IMR-90 (cell line): ENCODE results near the gene PCSK5. TPM values are rescaled to one million over a fixed set of nuclear protein-coding genes. Genes with fewer than 3 reads are reported as not detected.

ENCODE experiments used
- ATAC-seq: fragments of 200-7000 bp; cut with Tn5 transposase; 2 replicates; pipeline ENCODE4 v1.9.1; 2020; ENCODE audit warnings: low read depth, mild to moderate bottlenecking, moderate library complexity
- BruUV-seq: library from RNA; stranded (reverse); fragments of 400-500 nt; replicated peaks from 2 replicates; lab custom pipeline; 2021; lab: Mats Ljungman, UMichigan
- CTCF ChIA-PET: fragments of 300-600 bp; formaldehyde crosslinking; extraction: SDS; loops from one replicate; lab custom pipeline; 2021; ENCODE audit warnings: antibody characterized with exemption; lab: Yijun Ruan, JAX
- POLR2A ChIA-PET: fragments of 300-600 bp; sonication (Branson Sonifier 250); formaldehyde crosslinking; loops from one replicate; lab custom pipeline; 2022; ENCODE audit warnings: antibody characterized with exemption; ENCODE audit not compliant: unreplicated experiment; lab: Charles Lee
- DNase-seq: peaks from one replicate; pipeline ENCODE4 v3.0.0; 2013
- H2AFZ ChIP-seq: replicated peaks from 2 replicates; pipeline ENCODE3; 2013; ENCODE audit warnings: low read length, mild to moderate bottlenecking; ENCODE audit not compliant: poor library complexity
- H2AK5ac ChIP-seq: 2 replicates; pipeline ENCODE4 v1.6.1; 2013; ENCODE audit warnings: low read depth, low read length, inconsistent platforms
- H2AK9ac ChIP-seq: replicated peaks from 2 replicates; pipeline ENCODE3; 2013; ENCODE audit warnings: mild to moderate bottlenecking, low read depth, low read length, moderate library complexity; ENCODE audit not compliant: poor library complexity
- H2BK120ac ChIP-seq: 2 replicates; pipeline ENCODE4 v1.6.1; 2013; ENCODE audit warnings: low read depth, low read length, inconsistent platforms
- H2BK15ac ChIP-seq: 3 replicates; pipeline ENCODE4 v1.6.1; 2013; ENCODE audit warnings: low read depth, low read length, inconsistent platforms
- H2BK20ac ChIP-seq: 2 replicates; pipeline ENCODE4 v1.6.1; 2013; ENCODE audit warnings: low read depth, mild to moderate bottlenecking, inconsistent platforms, low read length, moderate library complexity
- H2BK5ac ChIP-seq: 2 replicates; pipeline ENCODE4 v1.6.1; 2013; ENCODE audit warnings: mild to moderate bottlenecking, low read depth, low read length, inconsistent platforms; ENCODE audit not compliant: poor library complexity, severe bottlenecking
- H3K14ac ChIP-seq: replicated peaks from 2 replicates; pipeline ENCODE4 v1.6.1; 2013; ENCODE audit warnings: low read depth, low read length, inconsistent platforms
- H3K18ac ChIP-seq: 2 replicates; pipeline ENCODE4 v1.6.1; 2013; ENCODE audit warnings: low read depth, low read length, control low read depth
- H3K23ac ChIP-seq: 2 replicates; pipeline ENCODE4 v1.6.1; 2013; ENCODE audit warnings: low read depth, low read length, inconsistent platforms
- H3K27ac ChIP-seq: 2 replicates; pipeline ENCODE4 v1.5.1; 2013; ENCODE audit warnings: mild to moderate bottlenecking, control low read depth, low read length; ENCODE audit not compliant: insufficient read depth
- H3K27me3 ChIP-seq: 2 replicates; pipeline ENCODE4 v1.6.1; 2013; ENCODE audit warnings: low read length; ENCODE audit not compliant: control insufficient read depth, insufficient read depth
- H3K36me3 ChIP-seq: 2 replicates; pipeline ENCODE4 v1.6.1; 2013; ENCODE audit warnings: low read length, mixed read lengths; ENCODE audit not compliant: control insufficient read depth, insufficient read depth
- H3K4ac ChIP-seq: 2 replicates; pipeline ENCODE4 v1.6.1; 2013; ENCODE audit warnings: low read depth, low read length, inconsistent platforms
- H3K4me1 ChIP-seq: 2 replicates; pipeline ENCODE4 v1.6.1; 2013; ENCODE audit warnings: low read length, mixed read lengths; ENCODE audit not compliant: control insufficient read depth, insufficient read depth
- H3K4me2 ChIP-seq: 2 replicates; pipeline ENCODE4 v1.6.1; 2013; ENCODE audit warnings: low read depth, mild to moderate bottlenecking, control low read depth, low read length, moderate library complexity
- H3K4me3 ChIP-seq: 2 replicates; pipeline ENCODE4 v1.5.1; 2013; ENCODE audit warnings: low read depth, mild to moderate bottlenecking, control low read depth, low read length, moderate library complexity; ENCODE audit not compliant: insufficient read depth
- H3K56ac ChIP-seq: 2 replicates; pipeline ENCODE4 v1.6.1; 2013; ENCODE audit warnings: low read length, inconsistent platforms; ENCODE audit not compliant: insufficient read depth; ENCODE audit errors: extremely low read depth
- H3K79me1 ChIP-seq, 2 experiments: 2 replicates each; pipeline ENCODE4 v1.6.1; 2013; ENCODE audit warnings: low read length in 2 of 2, inconsistent platforms in 1 of 2, low read depth in 1 of 2
- H3K9ac ChIP-seq: 2 replicates; pipeline ENCODE4 v1.6.1; 2013; ENCODE audit warnings: low read depth, low read length, control low read depth
- H3K9me1 ChIP-seq: 2 replicates; pipeline ENCODE4 v1.6.1; 2013; ENCODE audit warnings: low read length, inconsistent platforms; ENCODE audit not compliant: insufficient read depth
- H3K9me3 ChIP-seq: 2 replicates; pipeline ENCODE4 v1.6.1; 2013; ENCODE audit warnings: low read length; ENCODE audit not compliant: control insufficient read depth, insufficient read depth
- H4K20me1 ChIP-seq: 2 replicates; pipeline ENCODE4 v1.6.1; 2013; ENCODE audit warnings: low read length, inconsistent platforms; ENCODE audit not compliant: insufficient read depth
- H4K5ac ChIP-seq: 2 replicates; pipeline ENCODE4 v1.6.1; 2013; ENCODE audit warnings: mild to moderate bottlenecking, low read depth, low read length, control low read depth
- H4K8ac ChIP-seq, 2 experiments: 2 replicates each; pipeline ENCODE4 v1.6.1; 2013; ENCODE audit warnings: low read depth in 2 of 2, low read length in 2 of 2, control low read depth in 1 of 2, inconsistent platforms in 1 of 2
- H4K91ac ChIP-seq: 2 replicates; pipeline ENCODE4 v1.6.1; 2013; ENCODE audit warnings: low read depth, low read length, inconsistent platforms; ENCODE audit not compliant: insufficient read depth
- BHLHE40 ChIP-seq: fragments of 150-350 bp; IDR thresholded peaks from 2 replicates; pipeline ENCODE4 v1.6.1; 2016; ENCODE audit warnings: mild to moderate bottlenecking, low read depth, low read length
- CEBPB ChIP-seq: IDR thresholded peaks from 2 replicates; pipeline ENCODE4 v1.6.1; 2012; ENCODE audit warnings: low read depth, low read length, improper control_type of control experiment
- FOS ChIP-seq: fragments of 150-350 bp; IDR thresholded peaks from 2 replicates; pipeline ENCODE4 v1.6.1; 2016; ENCODE audit warnings: low read depth, low read length
- MAFK ChIP-seq: IDR thresholded peaks from 2 replicates; pipeline ENCODE4 v1.6.1; 2012; ENCODE audit warnings: low read depth, low read length, improper control_type of control experiment
- MAZ ChIP-seq: IDR thresholded peaks from 2 replicates; pipeline ENCODE4 v1.6.1; 2012; ENCODE audit warnings: low read depth, mild to moderate bottlenecking, low read length, improper control_type of control experiment, moderate library complexity, borderline replicate concordance
- MXI1 ChIP-seq: IDR thresholded peaks from 2 replicates; pipeline ENCODE4 v1.6.1; 2012; ENCODE audit warnings: low read depth, mild to moderate bottlenecking, low read length, moderate library complexity, borderline replicate concordance
- NFE2L2 ChIP-seq: fragments of 150-350 bp; IDR thresholded peaks from 2 replicates; pipeline ENCODE4 v1.6.1; 2016; ENCODE audit warnings: low read depth, mild to moderate bottlenecking, low read length
- RAD21 ChIP-seq: IDR thresholded peaks from 2 replicates; pipeline ENCODE4 v1.6.1; 2012; ENCODE audit warnings: low read length, improper control_type of control experiment
- RFX5 ChIP-seq: IDR thresholded peaks from 2 replicates; pipeline ENCODE4 v1.8.0; 2012; ENCODE audit warnings: low read depth, mild to moderate bottlenecking, low read length, moderate library complexity
- WGBS, 2 experiments: methylation state at CpG; one replicate each; pipeline versions ENCODE4 v1.1.5 to v1.1.7; 2013; ENCODE audit warnings: missing lambda C conversion rate in 2 of 2; ENCODE audit not compliant: insufficient read length in 1 of 2; ENCODE audit errors: extremely low coverage in 2 of 2; 5-methylcytosine and 5-hydroxymethylcytosine counted together
- dilution Hi-C: fragments of 300-500 bp; cut with HindIII; formaldehyde crosslinking; loops from one replicate; pipeline ENCODE4 v1.14.3; 2018; ENCODE audit warnings: low sequenced_read_pairs; ENCODE audit not compliant: unreplicated experiment
- in situ Hi-C: fragments of 300-500 bp; cut with MboI; formaldehyde crosslinking; loops from 3 replicates; pipeline ENCODE4 v1.14.3; 2019; ENCODE audit warnings: low sequenced_read_pairs, inconsistent platforms, mixed read lengths
- intact Hi-C: fragments of 100-400 bp; cut with micrococcal nuclease; formaldehyde crosslinking; loops from 2 replicates; pipeline ENCODE4 v1.10.0; 2022
- polyA plus RNA-seq, 3 experiments: library from polyadenylated mRNA; depleted of rRNA; stranded (reverse); fragments of >200 nt; gene quantifications; 2 replicates each; pipeline ENCODE4 v1.2.3, GENCODE V29; 2012; ENCODE audit warnings: low replicate concordance in 1 of 3
- total RNA-seq: library from RNA; depleted of rRNA; stranded (reverse); fragments of >200 nt; gene quantifications from 2 replicates; pipeline ENCODE4 v1.2.3, GENCODE V29; 2012
- TF ChIP-seq, protein P1 (sequence below): conservative IDR thresholded peaks from 2 replicates; pipeline ENCODE4 v1.5.1; 2012; ENCODE audit warnings: mild to moderate bottlenecking, low read depth, low read length, improper control_type of control experiment
- TF ChIP-seq, protein P2 (sequence below): fragments of 150-350 bp; IDR thresholded peaks from 2 replicates; pipeline ENCODE4 v1.6.1; 2016; ENCODE audit warnings: low read depth, mild to moderate bottlenecking, low read length, moderate library complexity, borderline replicate concordance
- TF ChIP-seq, protein P3 (sequence below): fragments of 150-350 bp; IDR thresholded peaks from 2 replicates; pipeline ENCODE4 v1.6.1; 2017; ENCODE audit warnings: mild to moderate bottlenecking, antibody characterized with exemption, low read length, low read depth

PCSK5 gene
- total and polyA plus RNA-seq, 2 of the 4 experiments (the other 2 are of a cell fraction) = 1.5 to 3.0 TPM

DNA sequence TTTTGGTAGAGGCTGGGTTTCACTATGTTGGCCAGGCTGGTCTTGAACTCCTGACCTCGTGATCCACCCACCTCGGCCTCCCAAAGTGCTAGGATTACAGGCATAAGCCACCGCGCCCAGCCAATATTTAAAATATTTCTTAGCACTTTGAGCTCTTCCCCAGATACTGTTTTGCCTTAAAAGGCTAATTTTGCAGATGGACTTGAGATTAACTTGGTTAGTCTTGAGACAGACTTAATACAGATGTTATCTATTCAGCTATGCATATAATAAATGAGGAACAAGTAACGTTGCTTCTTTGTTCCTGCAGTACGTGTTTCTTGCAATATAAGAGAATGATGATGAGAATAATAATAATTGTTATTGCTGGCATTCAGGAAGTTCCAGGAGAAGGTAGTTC lies 56.3 kb downstream of the PCSK5 start:
- Histone ChIP-seq H2AFZ (no peak overlapping the region), H2BK120ac (no peak overlapping the region), H4K5ac (no peak overlapping the region), H3K4ac (no peak overlapping the region), H2AK5ac (no peak overlapping the region), H3K36me3 (no peaks in the 10 kb centered on the region), H3K23ac (no peak overlapping the region), H3K27me3 (no peaks in the 10 kb centered on the region), H2AK9ac (no peak overlapping the region), H3K18ac (no peak overlapping the region), H2BK20ac (no peak overlapping the region), H3K56ac (no peak overlapping the region), H3K4me2 (no peak overlapping the region), H3K9me1 (no peaks in the 10 kb centered on the region), H3K27ac (no peak overlapping the region), H3K4me1 (no peaks in the 10 kb centered on the region), H3K9ac (no peak overlapping the region), H3K4me3 (no peak overlapping the region), H3K79me1 (no peaks in the 10 kb centered on the region), H4K20me1 (no peaks in the 10 kb centered on the region), H4K91ac (no peak overlapping the region), H3K9me3 (no peaks in the 10 kb centered on the region), H2BK5ac (no peak overlapping the region), H2BK15ac (no peak overlapping the region), H3K14ac (no peak overlapping the region), H4K8ac (no peak overlapping the region)
- in situ Hi-C loops = no loop called here
- ChIA-PET CTCF (no interaction called here), POLR2A (no interaction called here)
- TF ChIP-seq RAD21 (no peak), RFX5 (no peak), FOS (no peak), CEBPB (no peak), MAFK (no peak), BHLHE40 (no peak), MXI1 (no peak), MAZ (no peak), NFE2L2 (no peak)
- TF ChIP-seq, protein P1, sequence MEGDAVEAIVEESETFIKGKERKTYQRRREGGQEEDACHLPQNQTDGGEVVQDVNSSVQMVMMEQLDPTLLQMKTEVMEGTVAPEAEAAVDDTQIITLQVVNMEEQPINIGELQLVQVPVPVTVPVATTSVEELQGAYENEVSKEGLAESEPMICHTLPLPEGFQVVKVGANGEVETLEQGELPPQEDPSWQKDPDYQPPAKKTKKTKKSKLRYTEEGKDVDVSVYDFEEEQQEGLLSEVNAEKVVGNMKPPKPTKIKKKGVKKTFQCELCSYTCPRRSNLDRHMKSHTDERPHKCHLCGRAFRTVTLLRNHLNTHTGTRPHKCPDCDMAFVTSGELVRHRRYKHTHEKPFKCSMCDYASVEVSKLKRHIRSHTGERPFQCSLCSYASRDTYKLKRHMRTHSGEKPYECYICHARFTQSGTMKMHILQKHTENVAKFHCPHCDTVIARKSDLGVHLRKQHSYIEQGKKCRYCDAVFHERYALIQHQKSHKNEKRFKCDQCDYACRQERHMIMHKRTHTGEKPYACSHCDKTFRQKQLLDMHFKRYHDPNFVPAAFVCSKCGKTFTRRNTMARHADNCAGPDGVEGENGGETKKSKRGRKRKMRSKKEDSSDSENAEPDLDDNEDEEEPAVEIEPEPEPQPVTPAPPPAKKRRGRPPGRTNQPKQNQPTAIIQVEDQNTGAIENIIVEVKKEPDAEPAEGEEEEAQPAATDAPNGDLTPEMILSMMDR = no peak
- TF ChIP-seq, protein P2, sequence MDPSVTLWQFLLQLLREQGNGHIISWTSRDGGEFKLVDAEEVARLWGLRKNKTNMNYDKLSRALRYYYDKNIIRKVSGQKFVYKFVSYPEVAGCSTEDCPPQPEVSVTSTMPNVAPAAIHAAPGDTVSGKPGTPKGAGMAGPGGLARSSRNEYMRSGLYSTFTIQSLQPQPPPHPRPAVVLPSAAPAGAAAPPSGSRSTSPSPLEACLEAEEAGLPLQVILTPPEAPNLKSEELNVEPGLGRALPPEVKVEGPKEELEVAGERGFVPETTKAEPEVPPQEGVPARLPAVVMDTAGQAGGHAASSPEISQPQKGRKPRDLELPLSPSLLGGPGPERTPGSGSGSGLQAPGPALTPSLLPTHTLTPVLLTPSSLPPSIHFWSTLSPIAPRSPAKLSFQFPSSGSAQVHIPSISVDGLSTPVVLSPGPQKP = no peak
- TF ChIP-seq, protein P3, sequence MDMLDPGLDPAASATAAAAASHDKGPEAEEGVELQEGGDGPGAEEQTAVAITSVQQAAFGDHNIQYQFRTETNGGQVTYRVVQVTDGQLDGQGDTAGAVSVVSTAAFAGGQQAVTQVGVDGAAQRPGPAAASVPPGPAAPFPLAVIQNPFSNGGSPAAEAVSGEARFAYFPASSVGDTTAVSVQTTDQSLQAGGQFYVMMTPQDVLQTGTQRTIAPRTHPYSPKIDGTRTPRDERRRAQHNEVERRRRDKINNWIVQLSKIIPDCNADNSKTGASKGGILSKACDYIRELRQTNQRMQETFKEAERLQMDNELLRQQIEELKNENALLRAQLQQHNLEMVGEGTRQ = no peak
- no peak for DNase-seq
- ATAC-seq = no peak
- no CpG with 5 or more reads among the region's 6 CpGs for WGBS, 2 experiments
- intact Hi-C loops = no loop called here
- no TSS peak for BruUV-seq
- dilution Hi-C loops = no loop called here
